GM12878 (cell line): Measurements from ENCODE around the gene THRAP3. TPM values are rescaled to one million over a fixed set of nuclear protein-coding genes. Genes with fewer than 3 reads are reported as not detected.

ENCODE experiments used
- ATAC-seq: fragments of 200-7000 bp; cut with Tn5 transposase; 3 replicates; pipeline ENCODE4 v1.9.1; 2020; ENCODE audit warnings: mild to moderate bottlenecking, moderate library complexity
- BruUV-seq: library from RNA; stranded (reverse); fragments of 400-500 nt; replicated peaks from 2 replicates; lab custom pipeline; 2021; lab: Mats Ljungman, UMichigan
- CTCF ChIA-PET: fragments of 300-600 bp; sonication (Branson Sonifier 250); formaldehyde crosslinking; extraction: SDS; loops from one replicate; lab custom pipeline; 2021; ENCODE audit warnings: inconsistent platforms; lab: Yijun Ruan, JAX
- POLR2A ChIA-PET: fragments of 350-600 bp; formaldehyde crosslinking; extraction: SDS; loops from one replicate; lab custom pipeline; 2021; ENCODE audit warnings: inconsistent platforms; lab: Charles Lee
- RAD21 ChIA-PET: fragments of 300-600 bp; sonication (Branson Sonifier 250); formaldehyde crosslinking; loops from one replicate; lab custom pipeline; 2023; ENCODE audit warnings: antibody characterized with exemption; ENCODE audit not compliant: unreplicated experiment; lab: Charles Lee
- SMC1A ChIA-PET: fragments of 300-600 bp; sonication (Branson Sonifier 250); formaldehyde crosslinking; loops from one replicate; lab custom pipeline; 2023; ENCODE audit not compliant: unreplicated experiment, uncharacterized antibody; lab: Charles Lee
- DNase-seq: peaks from one replicate; pipeline ENCODE4 v3.0.0-alpha.2; 2011; ENCODE audit warnings: low read depth, low spot score
- FAIRE-seq: peaks from 3 replicates; lab custom pipeline; 2011; peaks lifted over from hg19 to GRCh38; lab: Jason Lieb, UNC
- H2AFZ ChIP-seq: 2 replicates; pipeline ENCODE4 v1.6.0; 2011; ENCODE audit warnings: low read depth, low read length, control low read depth; ENCODE audit not compliant: control insufficient read depth
- H3K27ac ChIP-seq: 2 replicates; pipeline ENCODE4 v1.5.1; 2011; ENCODE audit warnings: control low read depth; ENCODE audit not compliant: control insufficient read depth, insufficient read depth
- H3K27me3 ChIP-seq, 2 experiments: replicated peaks in 1 of 2; 2 replicates each; pipeline versions ENCODE4 v1.6.0 to v1.6.1; 2011; ENCODE audit warnings: low read length in 1 of 2; ENCODE audit not compliant: control insufficient read depth in 2 of 2, insufficient read depth in 2 of 2
- H3K36me3 ChIP-seq, 2 experiments: 2 replicates each; pipeline ENCODE4 v1.5.1; 2011; ENCODE audit warnings: low read length in 1 of 2; ENCODE audit not compliant: control insufficient read depth in 2 of 2, insufficient read depth in 2 of 2
- H3K4me1 ChIP-seq: 2 replicates; pipeline ENCODE4 v1.6.1; 2011; ENCODE audit warnings: mild to moderate bottlenecking, low read length, moderate library complexity, mixed read lengths; ENCODE audit not compliant: control insufficient read depth, insufficient read depth
- H3K4me2 ChIP-seq: 2 replicates; pipeline ENCODE4 v1.6.0; 2011; ENCODE audit warnings: control low read depth; ENCODE audit not compliant: control insufficient read depth, insufficient read depth
- H3K4me3 ChIP-seq: fragments of 200-600 bp; sonication (generic); 2 replicates; pipeline ENCODE4 v1.5.1; 2016
- H3K79me2 ChIP-seq: 2 replicates; pipeline ENCODE4 v1.6.0; 2011; ENCODE audit warnings: low read length; ENCODE audit not compliant: control insufficient read depth, insufficient read depth
- H3K9ac ChIP-seq: 2 replicates; pipeline ENCODE4 v1.8.0; 2011; ENCODE audit warnings: low read length, control low read depth, mixed read lengths; ENCODE audit not compliant: control insufficient read depth, insufficient read depth
- H3K9me3 ChIP-seq: replicated peaks from 3 replicates; pipeline ENCODE4 v1.5.1; 2011; ENCODE audit warnings: mild to moderate bottlenecking, low read length; ENCODE audit not compliant: control insufficient read depth, insufficient read depth
- H4K20me1 ChIP-seq: 2 replicates; pipeline ENCODE4 v1.6.0; 2011; ENCODE audit not compliant: control insufficient read depth, insufficient read depth
- ATF3 ChIP-seq: IDR thresholded peaks from 2 replicates; pipeline ENCODE4 v1.6.1; 2011; ENCODE audit warnings: low read depth, mild to moderate bottlenecking, low read length, moderate library complexity, borderline replicate concordance; ENCODE audit errors: extremely low read depth
- BRCA1 ChIP-seq: IDR thresholded peaks from 2 replicates; pipeline ENCODE4 v1.6.1; 2011; ENCODE audit warnings: low read depth, low read length, improper control_type of control experiment
- CEBPZ ChIP-seq: fragments of 150-350 bp; IDR thresholded peaks from 2 replicates; pipeline ENCODE4 v1.6.1; 2016; ENCODE audit warnings: low read depth, low read length
- KAT2A ChIP-seq: conservative IDR thresholded peaks from 2 replicates; pipeline ENCODE4 v1.6.1; 2011; ENCODE audit warnings: low read depth, low read length; ENCODE audit not compliant: control insufficient read depth
- NFXL1 ChIP-seq: fragments of 450-650 bp; IDR thresholded peaks from 2 replicates; pipeline ENCODE4 v1.6.1; 2017; ENCODE audit warnings: antibody characterized with exemption, mild to moderate bottlenecking, borderline replicate concordance
- POU2F2 ChIP-seq: IDR thresholded peaks from 3 replicates; pipeline ENCODE4 v1.6.1; 2011; ENCODE audit warnings: low read depth, mild to moderate bottlenecking, low read length, borderline replicate concordance
- WRNIP1 ChIP-seq: IDR thresholded peaks from 2 replicates; pipeline ENCODE4 v1.6.1; 2011; ENCODE audit warnings: low read depth, low read length, improper control_type of control experiment, borderline replicate concordance
- ZBTB4 ChIP-seq: fragments of 450-650 bp; formaldehyde crosslinking; IDR thresholded peaks from 2 replicates; pipeline ENCODE4 v1.4.0; 2022; ENCODE audit warnings: mild to moderate bottlenecking, moderate library complexity
- WGBS: methylation state at CpG from one replicate; pipeline ENCODE4 v1.1.6; 2016; ENCODE audit warnings: low lambda C conversion rate; ENCODE audit not compliant: insufficient replicate concordance, insufficient coverage; ENCODE audit errors: missing lambda C conversion rate; 5-methylcytosine and 5-hydroxymethylcytosine counted together
- in situ Hi-C: fragments of 300-500 bp; cut with MboI; formaldehyde crosslinking; loops from 9 replicates; pipeline ENCODE4 v1.14.3; 2018; ENCODE audit warnings: mixed read lengths
- intact Hi-C: fragments of 100-400 bp; cut with micrococcal nuclease; formaldehyde crosslinking; loops from one replicate; pipeline ENCODE4 v1.14.2; 2022; ENCODE audit not compliant: unreplicated experiment
- polyA plus RNA-seq, 11 experiments: library from polyadenylated mRNA; depleted of rRNA in 4 of 11; unstranded in 6 of 11; stranded (reverse) in 5 of 11; fragments of >200 nt; fragmentation: Nextera tagmentation in 4 of 11; fragmentation: Illumina TruSeq in 1 of 11; extraction: Ambion mirVana in 4 of 11; extraction: Trizol in 1 of 11; gene quantifications; 1 replicate in 1 of 11; 2 replicates in 10 of 11; pipeline versions ENCODE4 v1.2.1 to v1.2.3, GENCODE V29; 2011 to 2016; ENCODE audit warnings: inconsistent platforms in 2 of 11, missing spikeins in 2 of 11, low read depth in 1 of 11
- total RNA-seq, 4 experiments: library from RNA; depleted of rRNA in 3 of 4; stranded (reverse); fragments of >200 nt in 3 of 4; fragmentation: Illumina TruSeq in 1 of 4; extraction: Trizol in 1 of 4; gene quantifications; 2 replicates each; pipeline versions ENCODE4 v1.2.1 to v1.2.3, GENCODE V29; 2013 to 2021
- TF ChIP-seq, protein P1 (sequence below): fragments of 450-650 bp; IDR thresholded peaks from 2 replicates; pipeline ENCODE4 v1.6.1; 2017; ENCODE audit warnings: low read depth, mild to moderate bottlenecking, moderate library complexity
- TF ChIP-seq, protein P2 (sequence below): fragments of 450-650 bp; IDR thresholded peaks from 2 replicates; pipeline ENCODE4 v1.6.1; 2018; ENCODE audit warnings: borderline replicate concordance, mild to moderate bottlenecking; ENCODE audit not compliant: partially characterized antibody

Gene THRAP3
- total and polyA plus RNA-seq, 10 of the 15 experiments (the other 5 are each of a cell fraction or from before 2014, with no cell fraction given), result 76.3 to 173 (median 136) TPM

DNA sequence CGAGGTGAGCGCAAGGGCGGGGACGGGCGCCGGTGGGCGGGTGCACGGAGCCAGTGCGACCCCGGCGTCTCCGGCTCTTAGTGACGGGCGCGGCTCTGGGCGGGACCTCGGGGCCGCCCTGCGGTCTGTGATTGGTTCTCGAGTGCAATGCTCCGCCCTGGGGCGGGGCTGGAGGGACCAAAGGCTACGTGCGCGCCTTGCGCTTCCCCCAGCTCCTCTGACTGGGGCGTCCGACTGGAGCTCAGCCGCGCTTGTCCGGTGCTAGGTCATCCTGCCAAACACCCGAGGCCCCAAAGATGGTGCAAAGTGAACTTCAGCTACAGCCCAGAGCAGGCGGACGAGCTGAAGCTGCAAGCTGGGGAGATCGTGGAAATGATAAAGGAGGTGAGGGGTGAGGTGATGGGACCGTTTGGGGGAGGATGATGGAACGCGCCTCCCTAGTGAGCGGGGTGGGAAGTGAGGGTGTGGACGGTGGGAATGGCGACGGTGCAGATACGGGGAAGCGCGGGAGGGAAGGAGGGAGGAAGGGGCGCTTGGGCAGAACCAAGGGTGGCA, 82.7 kb downstream of the THRAP3 start:
- CTCF ChIA-PET, result interaction anchor here (0.7 to 4.0 kb wide), 10 partner anchors 9 to 157 kb away, joined by 3 to 24 read pairs (median 6); partner anchors contain the start of genes EVA1B and TRAPPC3
- H3K9me3 ChIP-seq, result no peaks in the 10 kb centered on the region
- peak overlapping the region; percentile 65 for H3K9ac ChIP-seq
- H3K27me3 ChIP-seq, result no peaks in the 10 kb centered on the region
- no TSS peak for BruUV-seq
- H3K4me1 ChIP-seq, result peaks cover 27% of the 10 kb centered on the region
- SMC1A ChIA-PET, result interaction anchor here (0.6 to 1.8 kb wide), 7 partner anchors 9 to 157 kb away, joined by 3 to 6 read pairs (median 3); partner anchors contain the start of gene LSM10
- H2AFZ ChIP-seq, result peak overlapping the region; percentile 79
- FAIRE-seq (peak; percentile 95), ATAC-seq (peak; percentile 99), DNase-seq (peak; percentile 80)
- peak overlapping the region; percentile 95 for H3K4me3 ChIP-seq
- no peaks in the 10 kb centered on the region for H4K20me1 ChIP-seq
- WGBS, result under 1% methylated on average over 43 of the region's 46 CpGs
- peaks cover 13 to 15% of the 10 kb centered on the region in 2 experiments for H3K36me3 ChIP-seq
- H3K27ac ChIP-seq, result peak overlapping the region; percentile 46
- RAD21 ChIA-PET, result interaction anchor here (0.8 to 1.9 kb wide), 9 partner anchors 17 to 172 kb away, joined by 3 to 15 read pairs (median 4); partner anchors contain the start of genes EVA1B, MRPS15, THRAP3 and TRAPPC3
- H3K79me2 ChIP-seq, result peaks cover 9% of the 10 kb centered on the region
- POLR2A ChIA-PET, result interaction anchor here (0.5 to 2.0 kb wide), 18 partner anchors 9 to 157 kb away, joined by 3 to 9 read pairs (median 4); partner anchors contain the start of genes EVA1B, LSM10, STK40 and THRAP3
- intact Hi-C loops (no loop called here), in situ Hi-C loops (no loop called here)
- peak overlapping the region; percentile 95 for H3K4me2 ChIP-seq
- TF ChIP-seq, protein P1, sequence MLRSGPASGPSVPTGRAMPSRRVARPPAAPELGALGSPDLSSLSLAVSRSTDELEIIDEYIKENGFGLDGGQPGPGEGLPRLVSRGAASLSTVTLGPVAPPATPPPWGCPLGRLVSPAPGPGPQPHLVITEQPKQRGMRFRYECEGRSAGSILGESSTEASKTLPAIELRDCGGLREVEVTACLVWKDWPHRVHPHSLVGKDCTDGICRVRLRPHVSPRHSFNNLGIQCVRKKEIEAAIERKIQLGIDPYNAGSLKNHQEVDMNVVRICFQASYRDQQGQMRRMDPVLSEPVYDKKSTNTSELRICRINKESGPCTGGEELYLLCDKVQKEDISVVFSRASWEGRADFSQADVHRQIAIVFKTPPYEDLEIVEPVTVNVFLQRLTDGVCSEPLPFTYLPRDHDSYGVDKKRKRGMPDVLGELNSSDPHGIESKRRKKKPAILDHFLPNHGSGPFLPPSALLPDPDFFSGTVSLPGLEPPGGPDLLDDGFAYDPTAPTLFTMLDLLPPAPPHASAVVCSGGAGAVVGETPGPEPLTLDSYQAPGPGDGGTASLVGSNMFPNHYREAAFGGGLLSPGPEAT, result peak; percentile 38; the same call in 1 of the 2 replicates
- TF ChIP-seq CEBPZ (no peak), ZBTB4 (no peak), BRCA1 (no peak), KAT2A (no peak), NFXL1 (no peak), POU2F2 (peak; percentile 87), ATF3 (no peak), WRNIP1 (no peak)
- TF ChIP-seq, protein P2, sequence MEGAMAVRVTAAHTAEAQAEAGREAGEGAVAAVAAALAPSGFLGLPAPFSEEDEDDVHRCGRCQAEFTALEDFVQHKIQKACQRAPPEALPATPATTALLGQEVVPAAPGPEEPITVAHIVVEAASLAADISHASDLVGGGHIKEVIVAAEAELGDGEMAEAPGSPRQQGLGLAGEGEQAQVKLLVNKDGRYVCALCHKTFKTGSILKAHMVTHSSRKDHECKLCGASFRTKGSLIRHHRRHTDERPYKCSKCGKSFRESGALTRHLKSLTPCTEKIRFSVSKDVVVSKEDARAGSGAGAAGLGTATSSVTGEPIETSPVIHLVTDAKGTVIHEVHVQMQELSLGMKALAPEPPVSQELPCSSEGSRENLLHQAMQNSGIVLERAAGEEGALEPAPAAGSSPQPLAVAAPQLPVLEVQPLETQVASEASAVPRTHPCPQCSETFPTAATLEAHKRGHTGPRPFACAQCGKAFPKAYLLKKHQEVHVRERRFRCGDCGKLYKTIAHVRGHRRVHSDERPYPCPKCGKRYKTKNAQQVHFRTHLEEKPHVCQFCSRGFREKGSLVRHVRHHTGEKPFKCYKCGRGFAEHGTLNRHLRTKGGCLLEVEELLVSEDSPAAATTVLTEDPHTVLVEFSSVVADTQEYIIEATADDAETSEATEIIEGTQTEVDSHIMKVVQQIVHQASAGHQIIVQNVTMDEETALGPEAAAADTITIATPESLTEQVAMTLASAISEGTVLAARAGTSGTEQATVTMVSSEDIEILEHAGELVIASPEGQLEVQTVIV, result no peak
